ENCODE data around the gene PKD2.
"Not testable (repeated sequence)": the region's sequence is repeated elsewhere in the genome, so short reads cannot be mapped to it uniquely, and the experiment has no call there.

Gene PKD2

DNA sequence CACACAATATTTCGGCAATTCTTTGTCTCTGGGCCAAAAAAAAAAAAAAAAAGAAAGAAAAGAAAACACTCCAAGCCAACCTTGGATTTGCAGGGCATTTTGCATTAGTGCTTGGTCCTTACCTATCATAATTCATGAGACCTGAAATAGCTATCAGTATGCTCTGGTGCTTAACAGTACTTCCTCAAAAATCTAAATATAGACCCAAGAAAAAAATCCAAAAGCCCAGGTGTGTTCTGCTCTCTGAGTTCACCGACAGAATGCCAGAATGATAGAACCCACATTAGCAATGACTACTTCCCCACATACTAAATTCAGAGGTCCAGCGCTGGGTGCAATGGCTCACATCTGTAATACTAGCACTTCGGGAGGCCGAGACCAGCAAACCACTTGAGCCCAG, 108.2 kb downstream of the PKD2 start:
- no peak for DNase-seq (ENCODE audit: low read depth in 3 of 3)

DNA sequence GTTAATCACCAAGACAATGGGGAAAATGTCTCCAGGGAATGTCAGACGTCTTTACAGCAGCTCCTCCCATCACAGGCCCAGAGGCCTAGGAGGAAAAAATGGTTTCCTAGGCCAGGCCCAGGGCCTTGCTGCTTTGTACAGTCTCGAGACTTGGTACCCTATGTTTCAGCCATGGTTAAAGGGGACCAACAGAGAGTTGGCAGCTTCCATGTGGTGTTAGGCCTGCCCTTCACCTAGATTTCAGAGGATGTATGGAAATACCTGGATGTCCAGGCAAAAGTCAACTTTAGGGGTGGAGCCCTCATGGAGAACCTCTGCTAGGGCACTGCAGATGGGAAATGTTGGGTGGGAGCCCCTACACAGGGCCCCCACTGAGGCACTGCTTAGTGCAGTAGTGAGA, 112.5 kb downstream of the PKD2 start:
- DNase-seq (ENCODE audit: low read depth in 3 of 3): no peak

DNA sequence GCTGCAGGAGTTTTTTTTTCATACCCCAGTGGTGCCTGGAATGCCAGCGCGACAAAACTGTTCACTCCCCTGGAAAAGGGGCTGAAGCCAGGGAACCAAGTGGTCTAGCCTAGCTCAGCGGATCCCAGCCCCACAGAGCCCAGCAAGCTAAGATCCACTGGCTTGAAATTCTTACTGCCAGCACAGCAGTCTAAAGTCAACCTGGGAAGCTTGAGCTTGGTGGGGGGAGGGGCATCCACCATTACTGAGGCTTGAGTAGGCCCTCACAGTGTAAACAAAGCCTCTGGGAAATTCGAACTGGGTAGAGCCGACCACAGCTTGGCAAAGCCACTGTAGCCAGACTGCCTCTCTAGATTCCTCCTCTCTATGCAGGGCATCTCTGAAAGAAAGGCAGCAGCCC, 114.8 kb downstream of the PKD2 start:
- not testable (repeated sequence) for DNase-seq (ENCODE audit: low read depth in 3 of 3)

Data from stimulated activated CD4-positive, alpha-beta T cell treated with anti-CD3 and anti-CD28 coated beads, TNF-alpha, amount 100 ng/mL, for 24 hours (primary cell).